HS-27A (cell line): ENCODE results near the gene L3HYPDH.
"Not testable (repeated sequence)": the region's sequence is repeated elsewhere in the genome, so short reads cannot be mapped to it uniquely, and the experiment has no call there.

Experiments
- DNase-seq: peaks from one replicate; pipeline ENCODE4 v3.0.0-alpha.2; 2012; ENCODE audit warnings: low read depth, missing footprints

Gene L3HYPDH

GRCh38 chr14:59478540-59478939 lies 5.7 kb downstream of the L3HYPDH start:
- DNase-seq = no peak

GRCh38 chr14:59475709-59476108 lies 8.5 kb downstream of the L3HYPDH start:
- DNase-seq = no peak

- DNase-seq = peak; percentile 12
These were observed 10.0 kb downstream of the L3HYPDH start for GRCh38 chr14:59474172-59474571.

GRCh38 chr14:59465316-59466135 lies 18.7 kb downstream of the L3HYPDH start, which contains the start of gene GPR135:
Gene GPR135 (minus strand): TSS chr14:59465380. CDS start chr14:59465226, 154 bp downstream.
- no peak for DNase-seq

- no peak for DNase-seq
These were observed 19.5 kb downstream of the L3HYPDH start for GRCh38 chr14:59464486-59465315.

- DNase-seq = no peak
These were observed 20.3 kb downstream of the L3HYPDH start for GRCh38 chr14:59463787-59464485.

- DNase-seq = no peak
These were observed 22.3 kb downstream of the L3HYPDH start for GRCh38 chr14:59461891-59462290.

GRCh38 chr14:59460378-59460777 lies 23.8 kb downstream of the L3HYPDH start:
- no peak for DNase-seq

- no peak for DNase-seq
These were observed 25.7 kb downstream of the L3HYPDH start for GRCh38 chr14:59458486-59458885.

- no peak for DNase-seq
These were observed 28.8 kb downstream of the L3HYPDH start for GRCh38 chr14:59455411-59455810.

- peak; percentile 82 for DNase-seq
These were observed 30.1 kb downstream of the L3HYPDH start for GRCh38 chr14:59454139-59454538.

GRCh38 chr14:59451849-59452248 lies 32.4 kb downstream of the L3HYPDH start:
- DNase-seq = no peak

- DNase-seq = no peak
These were observed 33.5 kb downstream of the L3HYPDH start for GRCh38 chr14:59450716-59451115.

GRCh38 chr14:59448673-59449072 lies 35.5 kb downstream of the L3HYPDH start:
- not testable (repeated sequence) for DNase-seq

GRCh38 chr14:59439256-59439965 lies 44.8 kb downstream of the L3HYPDH start:
- no peak for DNase-seq

GRCh38 chr14:59438195-59438647 lies 46.0 kb downstream of the L3HYPDH start:
- DNase-seq = no peak

- no peak for DNase-seq
These were observed 48.2 kb downstream of the L3HYPDH start for GRCh38 chr14:59435987-59436386.

- DNase-seq = no peak
These were observed 49.1 kb downstream of the L3HYPDH start for GRCh38 chr14:59435101-59435500.

- no peak for DNase-seq
These were observed 54.4 kb downstream of the L3HYPDH start for GRCh38 chr14:59429790-59430189.

GRCh38 chr14:59428581-59429012 lies 55.6 kb downstream of the L3HYPDH start:
- no peak for DNase-seq
